ENCODE measurements around the gene LMNTD1. TPM values are rescaled to one million over a fixed set of nuclear protein-coding genes. Genes with fewer than 3 reads are reported as not detected.
"Not testable (repeated sequence)": the region's sequence is repeated elsewhere in the genome, so short reads cannot be mapped to it uniquely, and the experiment has no call there.

Gene LMNTD1
- total and polyA plus RNA-seq, 3 donors from 2014 or later: 10.8 to 22.9 (median 18.7) TPM

GRCh38 chr12:25491396-25492325, 61.4 kb downstream of the LMNTD1 start:
- no peaks in the 10 kb centered on the region for H3K27me3 ChIP-seq
- intact Hi-C loops (cut with DNase I; ENCODE audit: low total_unique reads): no loop called here
- H3K27ac ChIP-seq: no peak overlapping the region
- no peaks in the 10 kb centered on the region for H3K9me3 ChIP-seq
- no peak overlapping the region for H3K4me3 ChIP-seq
- no peaks in the 10 kb centered on the region for H3K36me3 ChIP-seq (ENCODE audit: low read depth, missing control alignments)
- 65 to 69% methylated on average over 4 of the region's 4 CpGs for WGBS, 2 donors
- TF ChIP-seq POLR2A (IDR thresholded peaks at IDR 0.05): no peak
- TF ChIP-seq CTCF (IDR thresholded peaks at IDR 0.05): no peak
- H3K4me1 ChIP-seq: no peaks in the 10 kb centered on the region
- DNase-seq: no peak

- H3K4me3 ChIP-seq; intact Hi-C loops (cut with DNase I; ENCODE audit: low total_unique reads): not testable (repeated sequence)
These were observed 63.9 kb downstream of the LMNTD1 start for GRCh38 chr12:25488956-25489870.

GRCh38 chr12:25482625-25483024, 70.5 kb downstream of the LMNTD1 start:
- Histone ChIP-seq H3K36me3 (ENCODE audit: low read depth, missing control alignments) (no peaks in the 10 kb centered on the region), H3K4me1 (no peaks in the 10 kb centered on the region), H3K27ac (no peak overlapping the region), H3K9me3 (no peaks in the 10 kb centered on the region), H3K27me3 (no peaks in the 10 kb centered on the region), H3K4me3 (no peak overlapping the region)
- 57 to 71% methylated on average over 5 of the region's 5 CpGs for WGBS, 2 donors
- no peak for TF ChIP-seq CTCF (IDR thresholded peaks at IDR 0.05)
- TF ChIP-seq POLR2A (IDR thresholded peaks at IDR 0.05): no peak
- no peak for DNase-seq
- intact Hi-C loops (cut with DNase I; ENCODE audit: low total_unique reads): no loop called here

More at GRCh38 chr12:25488956-25489870, 63.9 kb downstream of the LMNTD1 start:
- H3K36me3 ChIP-seq (ENCODE audit: low read depth, missing control alignments); H3K27ac ChIP-seq; H3K9me3 ChIP-seq; H3K4me1 ChIP-seq; H3K27me3 ChIP-seq; DNase-seq: not testable (repeated sequence)
- 83 to 89% methylated on average over 27 to 32 of the region's 33 CpGs for WGBS, 2 donors

- Histone ChIP-seq H3K4me1 (no peaks in the 10 kb centered on the region), H3K9me3 (no peaks in the 10 kb centered on the region), H3K27ac (no peak overlapping the region), H3K27me3 (no peaks in the 10 kb centered on the region), H3K4me3 (no peak overlapping the region), H3K36me3 (ENCODE audit: low read depth, missing control alignments) (no peaks in the 10 kb centered on the region)
- no peak for DNase-seq
- 96 to 100% methylated on average over 1 of the region's 1 CpG for WGBS, 2 donors
- intact Hi-C loops (cut with DNase I; ENCODE audit: low total_unique reads): no loop called here
- TF ChIP-seq CTCF (IDR thresholded peaks at IDR 0.05): no peak
- TF ChIP-seq POLR2A (IDR thresholded peaks at IDR 0.05): no peak
These were observed 72.9 kb downstream of the LMNTD1 start for GRCh38 chr12:25480145-25480544.

- intact Hi-C loops (cut with DNase I; ENCODE audit: low total_unique reads): no loop called here
- no peak for DNase-seq
These were observed 75.9 kb downstream of the LMNTD1 start for GRCh38 chr12:25477217-25477616.

More at GRCh38 chr12:25477217-25477616, 75.9 kb downstream of the LMNTD1 start:
- Histone ChIP-seq H3K9me3 (no peaks in the 10 kb centered on the region), H3K36me3 (ENCODE audit: low read depth, missing control alignments) (no peaks in the 10 kb centered on the region), H3K4me1 (no peaks in the 10 kb centered on the region), H3K4me3 (no peak overlapping the region), H3K27me3 (no peaks in the 10 kb centered on the region), H3K27ac (no peak overlapping the region)
- 93 to 96% methylated on average over 5 of the region's 5 CpGs for WGBS, 2 donors
- TF ChIP-seq POLR2A (IDR thresholded peaks at IDR 0.05): no peak
- TF ChIP-seq CTCF (IDR thresholded peaks at IDR 0.05): no peak
